ENCODE measurements around the gene LDHB.

The LDHB gene

DNA sequence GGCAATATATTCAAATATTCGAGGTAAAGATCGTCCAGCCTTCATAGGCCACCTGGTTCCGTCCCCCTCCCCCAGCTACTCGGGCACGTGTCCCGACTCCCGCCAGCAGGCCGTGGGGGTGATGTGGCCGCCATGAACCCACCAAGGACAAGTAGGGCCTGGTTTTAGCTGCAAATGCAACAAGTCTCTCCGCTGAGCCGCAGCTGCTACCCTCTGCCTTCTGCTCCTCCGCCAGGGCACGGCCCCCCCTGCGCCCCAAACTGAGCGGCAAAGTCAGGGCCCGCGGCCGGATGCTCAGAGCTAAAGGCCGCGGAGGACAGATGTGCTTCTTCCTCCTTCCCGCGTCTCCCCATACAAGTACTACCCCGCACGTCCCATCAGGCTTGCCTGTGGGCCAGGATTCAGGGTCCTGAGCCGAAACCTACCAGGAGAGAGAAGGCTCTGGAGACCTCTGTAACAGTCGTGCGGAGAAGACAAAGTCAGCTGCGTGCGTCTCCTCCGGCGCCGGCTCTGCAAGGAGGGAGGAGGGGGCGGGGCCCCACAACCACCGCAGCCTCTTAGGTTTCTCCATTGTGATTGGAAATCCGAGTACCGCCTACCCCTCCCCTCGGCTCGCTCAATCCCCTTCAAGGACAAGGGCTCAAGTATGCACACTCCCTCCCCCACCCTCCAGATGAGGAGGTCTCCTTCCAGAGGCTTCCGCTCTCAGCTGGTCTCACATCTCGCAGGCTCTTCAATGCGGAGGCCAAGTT lies at the start of gene LDHB:
Gene LDHB (minus strand): TSS at position 517 of the 752 bp plus-strand sequence. CDS start 3,171 bp downstream, outside the sequence.
- DNase-seq (ENCODE audit: low spot score): peak; percentile 91
- no peak for TF ChIP-seq CTCF (IDR thresholded peaks at IDR 0.05; ENCODE audit: extremely low read depth, missing control alignments)

- DNase-seq (ENCODE audit: low spot score): no peak
- no peak for TF ChIP-seq CTCF (IDR thresholded peaks at IDR 0.05; ENCODE audit: extremely low read depth, missing control alignments)
Measured at GRCh38 chr12:21704847-21705246, 47.2 kb upstream of the LDHB start.

DNA sequence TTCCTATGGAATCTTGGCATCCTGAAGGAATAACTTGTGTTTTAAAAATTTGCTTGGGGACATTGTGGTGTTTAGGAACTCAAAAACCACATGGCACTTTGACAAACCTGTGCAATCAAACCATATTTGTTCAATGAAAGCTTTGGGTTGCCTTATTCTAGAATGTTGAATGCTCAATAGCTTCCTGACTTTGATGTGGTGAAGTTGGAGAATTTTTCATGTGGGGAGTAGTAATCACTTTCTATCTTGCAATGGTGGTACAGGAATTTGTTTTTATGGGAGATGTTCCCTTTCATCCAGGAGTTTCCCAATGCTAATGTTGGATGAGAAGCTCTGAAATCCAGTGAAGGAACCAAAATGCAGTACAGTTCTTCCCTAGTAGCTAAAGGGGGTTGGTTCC lies 42.2 kb upstream of the LDHB start:
- no peak for TF ChIP-seq CTCF (IDR thresholded peaks at IDR 0.05; ENCODE audit: extremely low read depth, missing control alignments)
- DNase-seq (ENCODE audit: low spot score): no peak

DNA sequence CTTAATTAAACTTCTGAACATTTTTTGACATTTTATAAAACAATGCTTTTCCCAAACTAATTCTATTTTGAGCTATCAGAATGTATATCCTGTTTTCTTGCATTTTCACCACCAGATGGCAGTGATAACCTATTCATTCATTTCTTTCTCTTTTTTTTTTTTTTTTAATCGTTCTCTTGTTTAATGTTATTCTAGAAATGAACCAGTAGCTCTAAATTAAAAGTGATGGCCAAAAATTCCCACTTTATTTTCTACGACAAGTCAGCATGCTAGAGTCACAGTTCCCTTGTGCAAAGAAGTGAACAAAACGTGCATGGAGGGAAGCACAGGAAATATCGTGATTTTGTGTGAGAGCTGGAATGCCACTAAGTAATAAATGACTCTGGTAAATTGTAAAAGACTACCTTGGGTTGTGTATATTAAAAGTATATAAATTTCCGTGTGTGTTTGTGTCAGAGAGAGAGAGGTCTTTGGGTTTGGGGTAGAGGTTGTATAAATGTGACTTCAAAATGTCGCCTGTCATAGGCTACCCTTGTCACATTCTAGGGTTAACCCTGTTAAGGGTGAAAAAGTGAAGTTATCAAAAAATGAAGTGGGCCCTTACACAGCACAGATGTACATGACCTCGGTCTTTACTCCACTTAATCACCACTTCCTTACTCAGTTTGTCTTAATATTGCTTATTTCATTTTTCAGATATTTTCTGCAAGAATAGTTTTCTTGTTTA lies 40.4 kb upstream of the LDHB start:
- no peak for DNase-seq (ENCODE audit: low spot score)
- no peak for TF ChIP-seq CTCF (IDR thresholded peaks at IDR 0.05; ENCODE audit: extremely low read depth, missing control alignments)

- no peak for DNase-seq (ENCODE audit: low spot score)
- no peak for TF ChIP-seq CTCF (IDR thresholded peaks at IDR 0.05; ENCODE audit: extremely low read depth, missing control alignments)
Measured at GRCh38 chr12:21696625-21697024, 39.0 kb upstream of the LDHB start.

DNA sequence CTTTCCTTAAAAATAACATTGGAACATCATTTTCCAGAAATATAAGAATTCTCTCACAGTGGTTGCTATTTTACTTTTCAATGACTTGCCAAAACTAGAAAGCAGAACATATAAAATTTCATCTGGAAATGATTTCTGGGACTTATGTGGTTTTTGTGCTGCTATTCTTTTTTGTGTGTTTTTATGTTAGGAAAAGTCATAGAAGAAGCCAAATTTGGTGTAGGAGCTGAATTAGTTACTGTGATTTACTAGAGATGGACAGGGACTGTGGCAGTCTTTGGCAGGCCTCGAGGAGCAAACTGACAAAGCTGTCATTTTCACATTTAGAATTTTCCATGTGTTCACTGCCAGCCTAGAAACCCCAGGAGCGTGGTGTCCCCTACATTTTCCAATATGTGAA lies 38.3 kb upstream of the LDHB start:
- DNase-seq (ENCODE audit: low spot score): no peak
- TF ChIP-seq CTCF (IDR thresholded peaks at IDR 0.05; ENCODE audit: extremely low read depth, missing control alignments): no peak

GRCh38 chr12:21694660-21695059 lies 37.0 kb upstream of the LDHB start:
- no peak for TF ChIP-seq CTCF (IDR thresholded peaks at IDR 0.05; ENCODE audit: extremely low read depth, missing control alignments)
- no peak for DNase-seq (ENCODE audit: low spot score)

Measured in GM20000 (cell line).